ENCODE measurements around the gene GUK1.
A peak's percentile ranks its signal among the peaks of the same experiment; 100 is the strongest.
"Not testable (repeated sequence)": the region's sequence is repeated elsewhere in the genome, so short reads cannot be mapped to it uniquely, and the experiment has no call there.

GUK1 gene

DNA sequence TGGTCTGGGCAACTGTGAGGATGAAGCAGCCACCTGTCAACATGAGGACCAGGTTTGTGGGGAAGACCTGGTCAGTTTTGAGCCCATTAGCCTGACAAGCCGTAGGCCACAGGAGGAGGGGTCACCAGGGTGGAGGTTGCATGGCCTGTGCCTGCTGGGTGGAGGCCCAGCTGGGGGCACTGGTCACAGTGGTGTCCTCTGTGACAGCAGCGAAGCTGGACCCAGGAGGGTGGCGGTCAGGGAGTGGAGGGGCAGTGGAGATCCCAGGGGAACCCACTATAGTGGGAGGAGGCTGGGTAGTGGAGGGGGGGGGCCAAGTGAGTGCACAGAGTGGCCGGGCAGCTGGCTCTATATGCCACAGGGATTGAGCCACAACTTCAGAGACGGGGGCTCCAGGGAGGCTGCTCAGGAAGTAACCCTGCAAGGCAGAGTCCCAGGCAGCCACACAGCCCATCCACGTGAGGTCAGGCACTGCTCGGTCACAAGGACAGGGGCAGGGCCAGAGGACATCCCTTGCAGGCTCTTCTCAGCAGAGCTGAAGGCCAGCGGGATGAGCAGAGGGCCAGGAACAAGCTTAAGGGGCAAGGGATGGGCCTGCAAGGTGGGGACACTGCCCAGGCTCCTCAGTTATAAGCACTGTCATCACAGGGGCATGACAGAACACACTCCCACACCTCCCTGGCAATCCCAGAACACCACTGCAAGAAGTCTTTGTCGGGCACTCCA lies 34.6 kb upstream of the GUK1 start:
- no peak for DNase-seq

DNA sequence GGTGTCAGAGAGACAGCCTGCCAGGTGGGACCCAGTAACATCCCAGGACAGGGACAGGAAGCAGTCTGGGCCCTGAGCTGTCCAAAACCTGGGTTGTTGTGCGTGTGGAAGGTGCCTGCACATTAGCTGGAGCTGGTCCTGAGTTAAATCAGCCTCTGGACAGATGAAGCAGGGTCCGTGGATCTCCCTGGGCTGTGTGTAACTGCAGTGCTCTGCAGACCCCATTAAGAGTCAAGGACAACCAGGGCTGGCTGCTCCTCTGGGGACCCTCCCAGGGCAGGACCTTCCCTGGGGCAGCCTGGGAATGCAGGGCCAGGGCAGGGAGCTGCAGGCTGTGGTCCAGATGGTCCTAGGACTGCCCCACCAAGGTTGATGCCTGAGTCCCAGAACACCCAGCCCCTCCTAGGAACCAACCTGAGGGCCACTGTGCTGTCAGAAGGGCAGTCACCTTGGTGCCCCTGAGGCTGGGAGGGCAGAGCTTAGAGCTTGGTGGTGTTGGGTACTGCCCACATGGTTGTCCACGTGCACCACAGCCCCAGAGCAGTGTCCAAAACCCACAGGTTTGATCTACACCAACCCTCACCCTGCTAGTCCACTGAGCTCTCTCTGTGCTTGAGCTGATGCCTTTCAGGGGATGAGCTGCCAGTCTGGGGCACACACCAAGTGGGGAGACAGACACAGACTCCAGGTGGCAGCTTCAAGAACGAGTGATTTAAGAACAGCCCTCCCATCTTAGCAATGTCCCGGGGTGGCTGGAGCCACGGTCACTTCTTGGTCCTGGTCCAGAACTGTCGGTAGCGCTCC lies 33.9 kb upstream of the GUK1 start:
- no peak for DNase-seq

DNA sequence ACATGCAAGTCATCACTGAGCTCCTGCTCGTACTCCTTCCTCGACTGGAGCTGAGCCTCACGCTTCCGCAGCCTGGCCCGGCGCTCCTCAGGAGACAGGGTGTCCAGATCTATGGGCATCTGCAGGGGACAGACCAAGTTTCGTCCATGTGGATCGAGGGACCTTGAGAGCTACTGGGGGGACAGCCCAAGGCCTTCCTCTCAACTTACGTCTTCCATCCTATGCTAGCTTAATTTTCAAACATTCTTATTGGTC lies 33.4 kb upstream of the GUK1 start:
- no peak for DNase-seq

DNA sequence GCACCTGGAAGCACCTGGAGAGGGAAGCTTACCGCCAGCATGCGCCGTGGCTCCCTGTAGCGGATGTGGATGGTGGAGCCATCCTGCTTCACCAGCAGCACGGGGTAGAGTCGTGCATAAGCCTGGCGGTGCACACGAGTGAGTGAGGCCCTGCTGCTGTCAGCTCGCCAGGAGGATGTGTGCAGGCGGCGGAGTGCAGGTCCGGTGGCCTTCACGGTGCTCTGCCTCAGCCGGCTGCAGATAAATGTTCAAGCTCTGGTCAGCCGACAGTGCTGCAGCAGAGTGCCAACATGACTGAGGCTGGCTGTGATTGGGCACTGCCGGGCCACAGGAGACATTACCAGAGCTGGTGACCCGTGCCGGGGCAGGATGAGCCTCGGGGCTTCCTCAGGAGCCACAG lies 32.4 kb upstream of the GUK1 start:
- DNase-seq = no peak

DNA sequence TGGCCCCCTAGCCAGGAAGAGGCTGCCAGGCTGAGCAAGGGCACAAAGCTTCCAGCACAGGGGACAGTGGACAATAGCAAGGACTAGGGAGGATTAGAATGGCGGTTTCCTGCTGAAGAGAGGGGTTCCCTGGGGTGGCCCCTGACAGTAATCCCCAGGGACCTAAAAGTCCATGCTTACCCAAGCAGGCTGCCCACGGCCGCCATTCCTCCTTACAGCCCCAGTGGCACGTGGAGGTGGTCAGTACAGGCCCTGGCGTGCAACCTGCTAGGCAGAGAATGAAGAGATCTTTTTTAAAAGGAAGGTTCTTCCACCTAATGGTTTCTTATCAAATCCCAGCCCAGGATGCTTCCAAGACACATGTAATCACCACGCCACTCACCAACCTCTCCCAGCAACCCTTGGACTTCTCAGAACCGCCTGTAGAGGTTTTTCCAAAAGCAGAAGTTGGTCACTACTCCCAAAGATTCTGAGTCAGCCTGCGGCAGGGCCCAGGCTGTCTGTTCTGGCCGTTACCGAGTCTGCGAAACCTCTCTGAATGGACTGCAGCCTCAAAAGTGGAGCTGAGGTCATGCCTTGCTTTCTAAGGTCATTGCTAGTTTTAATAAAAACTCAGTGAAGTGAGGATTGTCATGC lies 31.9 kb upstream of the GUK1 start:
- no peak for DNase-seq

DNA sequence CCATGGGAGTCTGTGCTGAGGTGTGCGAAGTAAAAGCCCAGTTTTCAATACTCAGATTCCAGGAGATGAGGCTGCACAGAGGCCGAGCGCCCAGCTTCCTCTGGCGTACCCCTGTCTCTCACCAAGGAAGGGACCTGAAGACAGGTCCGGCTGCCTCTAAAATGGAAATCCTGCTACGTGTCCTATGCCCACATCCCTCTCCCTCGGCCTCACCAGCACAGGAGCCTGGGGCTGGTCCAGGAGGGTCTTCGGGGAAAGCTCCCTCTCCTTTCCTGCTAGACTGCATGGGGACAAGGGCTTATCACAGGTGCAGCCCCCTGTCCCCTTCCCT lies 31.4 kb upstream of the GUK1 start:
- DNase-seq = no peak

DNA sequence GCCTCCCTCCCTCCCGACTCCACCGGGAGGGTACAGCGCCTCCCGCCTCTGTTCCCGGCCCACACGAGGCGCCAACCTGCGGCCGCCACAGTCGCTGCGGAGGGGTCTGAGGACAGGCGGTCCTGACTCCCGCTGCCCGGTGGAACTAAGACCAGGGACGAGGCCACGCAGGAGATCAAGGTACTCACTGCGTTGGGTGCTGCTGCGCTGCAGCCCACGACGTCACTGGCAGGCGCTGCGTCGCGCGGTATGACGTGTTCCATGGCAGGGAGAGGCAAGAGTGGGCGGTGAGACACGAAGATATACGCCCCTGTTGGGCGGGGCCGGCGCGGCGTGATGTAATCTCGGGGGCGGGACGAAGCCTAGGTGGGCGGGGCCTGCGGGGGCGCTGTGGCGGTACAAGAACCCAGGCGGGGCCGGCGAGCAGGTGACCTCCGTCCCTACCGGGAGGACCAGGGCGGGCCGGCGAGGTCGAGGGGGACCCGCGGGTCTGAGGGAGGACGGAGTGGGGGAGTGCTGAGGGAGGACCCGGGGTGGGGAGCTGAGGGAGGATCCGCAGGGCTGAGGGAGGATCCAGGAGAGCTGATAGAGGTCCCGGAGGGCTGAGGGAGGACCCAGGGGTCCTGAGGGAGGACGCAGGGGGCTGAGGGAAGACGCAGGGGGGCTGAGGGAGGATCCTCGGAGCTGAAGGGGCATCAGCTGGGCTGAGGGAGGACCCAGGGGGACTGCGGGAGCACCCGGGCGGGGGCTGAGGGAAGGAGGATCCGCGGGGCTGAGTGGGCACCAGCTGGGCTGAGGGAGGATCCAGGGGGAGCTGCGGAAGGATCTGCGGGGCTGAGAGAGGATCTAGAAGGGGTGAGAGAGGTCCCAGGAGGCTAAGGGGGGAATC lies 30.8 kb upstream of the GUK1 start, which contains the start of gene MRPL55:
Gene MRPL55 (minus strand): TSS at position 227 of the 889 bp plus-strand sequence. CDS start 1,039 bp downstream, outside the sequence.
- DNase-seq = peak; percentile 100

DNA sequence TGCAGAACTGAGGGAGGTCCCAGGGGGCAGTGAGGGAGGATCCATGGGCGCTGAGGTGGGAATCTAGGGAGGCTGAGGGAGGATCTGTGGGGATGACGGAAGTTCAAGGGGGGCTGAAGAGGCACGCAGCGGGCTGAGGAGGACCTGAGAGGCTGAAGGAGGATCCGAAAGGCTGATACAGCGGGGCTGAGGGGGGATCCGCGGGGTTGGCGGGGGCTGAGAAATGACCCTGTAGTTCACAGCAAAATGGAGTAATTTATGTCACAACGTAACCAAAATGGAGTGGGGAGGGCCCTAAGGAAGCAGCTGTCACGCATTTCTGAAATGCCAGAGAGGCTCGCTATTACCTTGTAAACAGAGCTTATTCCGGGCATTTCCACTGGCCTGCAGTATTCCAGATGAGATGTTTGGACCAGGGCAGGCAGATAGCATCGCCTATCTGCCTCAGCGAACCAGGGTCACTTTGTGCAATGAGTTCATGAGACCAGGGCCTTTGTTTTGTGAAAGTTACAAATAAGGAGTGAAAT lies 30.1 kb upstream of the GUK1 start:
- DNase-seq = no peak

DNA sequence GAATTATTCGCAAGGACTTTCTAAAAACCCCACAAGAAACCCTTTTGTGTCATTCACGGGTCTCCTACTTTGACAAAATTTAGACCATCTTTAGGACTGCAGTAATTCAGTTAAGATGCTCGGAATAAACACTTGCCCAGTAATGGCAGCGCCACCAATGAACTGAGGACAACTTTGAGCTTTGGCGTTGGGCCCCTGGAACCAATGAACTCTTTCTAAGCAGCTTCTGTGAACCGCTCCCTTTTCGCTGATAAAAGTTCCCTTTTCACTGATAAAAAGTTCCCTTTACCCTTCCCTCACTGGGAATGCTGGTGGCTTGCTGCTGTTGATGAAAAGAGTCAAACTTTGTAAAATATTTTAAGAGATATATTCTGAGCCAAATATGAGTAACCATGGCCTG lies 29.5 kb upstream of the GUK1 start:
- no peak for DNase-seq

DNA sequence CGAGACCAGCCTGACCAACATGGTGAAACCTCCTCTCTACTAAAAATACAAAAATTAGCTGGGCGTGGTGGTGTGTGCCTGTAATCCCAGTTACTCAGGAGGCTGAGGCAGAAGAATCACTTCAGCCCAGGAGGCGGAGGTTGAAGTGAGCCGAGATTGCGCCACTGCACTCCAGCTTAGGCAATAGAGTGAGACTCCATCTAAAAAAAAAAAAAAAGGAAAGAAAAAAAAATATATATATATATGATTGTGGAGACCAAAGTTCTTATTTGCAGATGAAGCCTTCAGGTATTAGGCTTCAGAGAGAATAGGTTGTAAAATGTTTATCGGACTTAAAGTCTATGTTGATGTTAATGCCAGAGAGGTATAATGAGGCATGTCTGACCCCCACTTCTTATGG lies 28.8 kb upstream of the GUK1 start:
- DNase-seq = not testable (repeated sequence)

DNA sequence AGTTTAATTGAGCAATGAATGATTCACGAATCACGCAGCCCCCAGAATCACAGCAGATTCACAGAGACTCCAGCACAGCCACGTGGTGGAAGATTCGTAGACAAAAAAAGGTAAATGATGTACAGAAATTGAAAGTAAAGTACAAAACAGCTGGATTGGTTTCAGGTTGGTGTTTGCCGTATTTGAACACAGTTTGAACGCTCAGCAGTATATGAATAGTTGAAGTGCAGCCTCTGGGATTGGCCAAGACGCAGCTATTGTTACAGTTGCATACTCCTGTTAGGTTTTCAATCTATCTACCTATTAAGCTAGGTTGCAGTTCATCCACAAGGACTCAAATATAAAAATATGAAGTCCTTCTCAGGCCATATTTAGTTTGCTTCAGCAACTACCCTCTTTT lies 27.9 kb upstream of the GUK1 start:
- DNase-seq = no peak

DNA sequence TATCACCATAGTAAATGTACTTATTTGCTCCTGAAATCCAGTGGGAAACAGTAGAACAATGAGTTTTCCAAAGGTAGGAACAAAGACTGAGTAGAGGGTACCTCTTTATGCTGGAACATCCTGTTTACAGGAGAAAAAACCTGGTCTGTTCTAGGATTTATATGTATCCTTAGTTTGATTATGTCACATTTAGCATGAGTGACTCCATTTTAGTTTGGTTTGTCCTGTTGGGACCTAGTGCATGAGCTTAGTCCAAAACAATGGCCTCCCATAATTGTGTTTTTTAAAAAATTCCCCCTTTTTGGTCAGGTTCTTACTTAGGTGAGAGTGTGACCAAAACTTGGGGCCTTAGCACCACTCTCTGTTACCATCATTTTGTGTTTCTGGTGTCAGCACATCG lies 27.5 kb upstream of the GUK1 start:
- DNase-seq = no peak

DNA sequence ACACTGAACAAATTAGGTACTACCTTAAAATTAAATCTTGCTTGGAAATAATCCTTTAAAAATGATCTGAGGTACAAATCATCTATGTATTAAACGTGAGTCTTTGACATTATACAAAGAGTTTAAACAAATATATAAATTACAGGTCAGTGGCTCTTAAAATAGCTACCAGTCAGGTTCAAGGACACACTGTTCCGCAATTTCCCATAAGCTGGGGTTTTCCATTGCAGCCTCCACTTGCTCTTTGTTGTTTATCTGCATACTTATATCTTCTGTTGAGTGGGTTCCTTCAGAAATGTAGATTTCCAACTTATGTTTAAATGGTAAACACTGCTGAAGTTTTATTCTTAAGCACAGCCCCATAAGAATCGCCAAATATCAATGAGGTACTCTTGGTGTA lies 25.3 kb upstream of the GUK1 start:
- DNase-seq = no peak

DNA sequence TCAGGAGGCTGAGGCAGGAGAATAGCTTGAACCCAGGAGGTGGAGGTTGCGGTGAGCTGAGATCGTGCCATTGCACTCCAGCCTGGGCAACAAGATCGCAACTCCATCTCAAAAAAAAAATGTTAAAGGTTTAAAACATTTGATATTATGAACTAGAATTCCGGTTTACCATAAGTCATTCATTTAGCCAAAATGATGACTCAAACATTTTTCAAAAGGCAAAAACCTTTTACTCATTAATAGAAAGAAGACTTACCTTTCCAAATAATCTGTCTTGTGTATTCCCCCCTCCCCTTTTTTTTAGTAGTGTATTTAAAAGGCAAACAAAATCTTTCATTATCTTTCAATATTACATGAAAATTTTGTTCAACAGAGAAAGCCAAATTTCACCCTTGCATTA lies 22.7 kb upstream of the GUK1 start:
- no peak for DNase-seq

DNA sequence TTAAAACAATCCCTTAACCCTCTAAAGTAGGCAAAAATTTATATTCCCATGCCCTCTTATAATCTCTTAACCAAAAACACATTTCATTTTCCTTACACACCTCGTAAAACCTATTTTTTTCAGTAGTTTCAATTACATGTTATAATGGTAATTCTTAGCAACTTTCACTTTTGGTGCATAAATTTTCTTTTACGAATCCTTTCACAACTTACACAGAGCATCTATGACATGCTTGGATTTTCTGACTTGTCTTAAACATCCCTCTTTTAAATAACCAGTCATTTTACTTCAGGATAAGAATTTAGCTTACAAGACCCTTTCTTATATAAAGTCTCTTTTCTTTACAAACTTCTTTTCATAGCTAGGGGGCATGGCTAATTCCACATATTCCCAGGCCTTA lies 22.0 kb upstream of the GUK1 start:
- no peak for DNase-seq

DNA sequence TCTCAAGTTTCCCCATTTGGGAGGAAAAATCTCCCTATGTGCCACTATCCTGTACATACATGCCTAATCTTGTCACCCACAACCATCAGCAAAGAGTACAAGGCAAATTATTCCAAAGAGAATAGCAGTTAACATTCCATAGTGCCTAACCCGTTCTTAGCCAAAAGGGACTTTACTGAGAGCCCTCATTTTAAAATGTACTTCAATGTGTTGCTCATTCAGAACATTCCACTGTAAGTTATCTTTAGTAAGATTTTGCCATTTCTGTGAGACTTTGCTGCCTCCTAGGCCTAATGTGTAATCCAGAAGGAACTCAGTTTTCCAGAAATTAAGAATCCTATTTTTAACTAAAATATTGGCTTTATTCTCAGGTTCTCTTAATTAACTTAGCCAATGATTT lies 19.7 kb upstream of the GUK1 start:
- no peak for DNase-seq

DNA sequence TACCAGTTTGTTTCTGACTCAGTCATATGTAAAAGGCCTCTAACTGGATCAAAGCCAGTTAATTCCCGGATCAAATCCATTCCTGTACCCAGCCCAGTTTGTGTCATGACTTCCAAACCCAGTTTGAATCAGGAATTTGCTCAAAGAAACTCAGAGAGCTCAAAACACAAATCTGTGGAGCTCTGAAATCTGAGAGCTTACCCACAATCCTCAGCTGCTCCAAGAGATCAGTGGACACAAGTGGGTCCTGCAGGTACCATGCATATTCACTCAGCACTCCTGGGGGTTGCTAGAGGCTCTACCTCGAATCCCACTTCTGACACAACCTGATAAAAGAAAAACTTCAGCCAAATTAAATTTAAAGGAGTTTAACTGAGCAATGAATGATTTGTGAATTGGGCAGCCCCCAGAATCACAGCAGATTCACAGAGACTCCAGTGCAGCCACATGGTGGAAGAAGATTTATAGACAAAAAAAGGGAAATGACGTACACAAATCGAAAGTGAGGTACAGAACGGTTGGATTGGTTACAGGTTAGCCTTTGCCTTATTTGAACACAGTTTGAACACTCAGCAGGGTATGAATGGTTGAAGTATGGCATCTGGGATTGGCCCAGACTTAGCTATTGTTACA lies 19.1 kb upstream of the GUK1 start:
- DNase-seq = no peak

DNA sequence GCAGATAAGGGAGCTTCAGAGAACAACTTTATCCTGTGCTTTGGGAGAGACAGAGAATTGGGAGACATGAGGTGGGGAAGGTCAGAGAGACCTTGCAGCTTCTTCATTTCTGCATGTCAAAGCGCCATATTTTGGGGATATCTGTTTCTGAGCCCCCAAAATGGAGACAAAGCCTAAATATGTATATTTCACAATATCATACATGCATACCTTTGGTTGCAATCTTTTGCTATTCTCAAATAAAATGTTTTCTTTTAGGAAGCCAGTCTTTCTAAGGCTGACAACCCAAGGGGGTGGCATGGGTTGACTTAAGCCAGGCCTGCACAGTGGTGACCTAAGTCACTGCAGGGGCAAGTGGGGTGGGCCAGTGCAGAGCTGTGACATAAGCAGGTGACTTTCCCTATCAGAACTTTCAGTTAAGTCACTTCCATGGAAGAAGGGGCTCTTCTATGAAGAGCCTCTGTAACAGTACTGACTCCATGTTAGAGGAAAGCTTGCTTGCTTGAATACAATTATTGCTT lies 17.1 kb upstream of the GUK1 start:
- DNase-seq = no peak

DNA sequence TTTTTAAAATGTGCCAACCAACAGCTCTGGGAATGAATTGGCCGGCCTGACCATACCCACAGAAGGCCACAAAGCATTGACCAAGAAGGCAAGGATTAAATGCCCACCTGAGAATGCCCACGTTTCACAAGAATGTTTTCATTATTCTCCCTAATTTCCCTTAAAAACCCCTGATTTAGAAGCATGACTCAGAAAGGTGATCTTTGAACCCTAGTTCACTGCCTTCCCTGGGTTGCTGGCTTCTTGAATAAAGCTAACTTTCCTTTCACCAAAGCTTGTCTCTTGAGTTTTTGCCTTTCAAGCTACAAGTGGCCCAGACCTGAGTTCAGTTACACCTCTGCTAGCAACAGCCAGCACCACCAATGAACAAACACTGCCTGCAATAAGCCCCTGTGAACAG lies 16.6 kb upstream of the GUK1 start:
- no peak for DNase-seq

DNA sequence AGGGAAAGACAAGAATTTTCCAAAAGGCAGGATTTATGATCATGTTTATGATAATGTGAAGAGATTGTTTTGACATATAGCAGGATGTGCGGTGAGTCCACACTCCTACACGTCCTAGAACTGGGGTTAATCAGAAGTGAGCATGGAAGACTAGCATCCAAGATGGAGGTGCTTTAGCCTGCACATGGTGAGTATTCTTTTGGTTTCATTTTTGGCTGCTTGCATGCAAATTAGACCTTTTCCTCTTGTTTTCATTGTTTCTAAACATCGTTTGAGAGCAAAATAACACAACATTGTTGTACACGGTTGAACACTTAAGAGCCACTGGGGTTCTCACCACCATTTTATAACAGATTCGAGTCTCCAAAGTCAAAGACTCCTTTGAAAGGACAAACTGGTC lies 14.9 kb upstream of the GUK1 start:
- DNase-seq = no peak

DNA sequence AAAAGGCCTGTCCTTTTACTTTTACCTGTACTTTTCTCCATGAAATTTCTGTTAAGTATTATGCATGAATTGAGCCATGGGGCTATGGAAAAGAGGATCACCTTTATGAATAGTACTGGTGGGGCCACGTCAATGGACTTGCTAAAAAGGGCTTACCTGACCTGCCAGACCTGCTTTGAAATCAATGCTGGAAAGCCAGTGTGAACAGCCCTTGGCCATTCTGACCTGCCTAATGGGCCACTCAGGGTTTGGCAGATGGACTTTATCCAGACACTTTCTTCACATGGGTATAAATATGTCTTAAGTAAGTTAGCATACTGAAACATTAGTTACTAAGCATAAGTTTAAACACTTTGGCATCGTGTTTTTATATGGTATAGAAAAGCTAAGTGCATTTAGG lies 8.3 kb upstream of the GUK1 start:
- DNase-seq = no peak

DNA sequence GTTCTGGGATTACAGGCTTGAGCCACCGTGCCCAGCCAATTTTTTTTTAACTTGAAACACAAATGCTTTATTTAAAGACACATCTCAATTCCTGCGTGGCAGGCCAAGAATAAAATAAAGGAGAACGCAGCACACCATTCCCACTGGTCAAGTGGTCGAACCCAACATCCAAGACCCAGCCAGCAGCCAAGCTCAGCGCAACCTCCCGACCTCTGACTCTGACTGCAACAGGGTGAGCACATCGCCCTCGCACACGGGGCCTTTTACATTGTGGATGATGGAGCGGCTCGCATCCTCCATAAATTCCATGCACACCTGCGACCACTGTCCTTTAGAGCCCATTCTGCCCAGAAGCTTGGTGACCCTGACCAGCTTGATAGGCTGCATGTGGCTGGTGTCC lies 5.5 kb upstream of the GUK1 start:
- DNase-seq = no peak

All from right forelimb (tissue), 1 donor.